Measurements from ENCODE around the gene MYD88. TPM values are rescaled to one million over a fixed set of nuclear protein-coding genes. Genes with fewer than 3 reads are reported as not detected.

The MYD88 gene
- total and polyA plus RNA-seq, 8 donors = 7.2 to 20.2 (median 9.9) TPM

DNA sequence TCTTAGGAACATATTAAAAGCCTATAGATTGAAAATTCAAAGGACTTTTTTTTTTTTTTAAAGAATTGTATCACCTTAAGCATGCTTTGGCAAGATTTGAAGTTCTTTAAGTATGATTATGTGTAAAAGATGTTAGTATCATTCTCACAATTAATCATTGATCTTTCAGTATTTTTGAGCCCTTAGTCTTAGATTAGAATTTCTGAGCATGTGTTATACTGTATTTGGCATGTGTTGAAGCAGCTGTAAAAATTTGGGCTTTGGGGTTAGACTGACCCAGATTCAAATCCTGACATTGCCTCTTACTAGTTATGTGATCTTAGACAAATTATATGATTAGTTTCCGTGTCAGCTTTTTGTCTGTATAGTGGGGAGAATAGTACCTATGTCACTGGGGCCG is 33.2 kb downstream of the MYD88 start:
- DNase-seq (no peak), FAIRE-seq (no peak), ATAC-seq (no peak)
- 89% methylated on average over 2 of the region's 2 CpGs for WGBS, 2 donors
- no peaks in the 10 kb centered on the region for H3K27me3 ChIP-seq
- H3K4me3 ChIP-seq = no peak overlapping the region
- H3K36me3 ChIP-seq = no peaks in the 10 kb centered on the region
- no peaks in the 10 kb centered on the region for H3K9me3 ChIP-seq
- peaks cover 5 to 26% (median 7%) of the 10 kb centered on the region in 3 donors for H3K4me1 ChIP-seq
- intact Hi-C loops (cut with DNase I) = no loop called here
- TF ChIP-seq, protein P1, sequence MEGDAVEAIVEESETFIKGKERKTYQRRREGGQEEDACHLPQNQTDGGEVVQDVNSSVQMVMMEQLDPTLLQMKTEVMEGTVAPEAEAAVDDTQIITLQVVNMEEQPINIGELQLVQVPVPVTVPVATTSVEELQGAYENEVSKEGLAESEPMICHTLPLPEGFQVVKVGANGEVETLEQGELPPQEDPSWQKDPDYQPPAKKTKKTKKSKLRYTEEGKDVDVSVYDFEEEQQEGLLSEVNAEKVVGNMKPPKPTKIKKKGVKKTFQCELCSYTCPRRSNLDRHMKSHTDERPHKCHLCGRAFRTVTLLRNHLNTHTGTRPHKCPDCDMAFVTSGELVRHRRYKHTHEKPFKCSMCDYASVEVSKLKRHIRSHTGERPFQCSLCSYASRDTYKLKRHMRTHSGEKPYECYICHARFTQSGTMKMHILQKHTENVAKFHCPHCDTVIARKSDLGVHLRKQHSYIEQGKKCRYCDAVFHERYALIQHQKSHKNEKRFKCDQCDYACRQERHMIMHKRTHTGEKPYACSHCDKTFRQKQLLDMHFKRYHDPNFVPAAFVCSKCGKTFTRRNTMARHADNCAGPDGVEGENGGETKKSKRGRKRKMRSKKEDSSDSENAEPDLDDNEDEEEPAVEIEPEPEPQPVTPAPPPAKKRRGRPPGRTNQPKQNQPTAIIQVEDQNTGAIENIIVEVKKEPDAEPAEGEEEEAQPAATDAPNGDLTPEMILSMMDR (IDR thresholded peaks at IDR 0.05) = no peak
- no peak overlapping the region for H3K27ac ChIP-seq

DNA sequence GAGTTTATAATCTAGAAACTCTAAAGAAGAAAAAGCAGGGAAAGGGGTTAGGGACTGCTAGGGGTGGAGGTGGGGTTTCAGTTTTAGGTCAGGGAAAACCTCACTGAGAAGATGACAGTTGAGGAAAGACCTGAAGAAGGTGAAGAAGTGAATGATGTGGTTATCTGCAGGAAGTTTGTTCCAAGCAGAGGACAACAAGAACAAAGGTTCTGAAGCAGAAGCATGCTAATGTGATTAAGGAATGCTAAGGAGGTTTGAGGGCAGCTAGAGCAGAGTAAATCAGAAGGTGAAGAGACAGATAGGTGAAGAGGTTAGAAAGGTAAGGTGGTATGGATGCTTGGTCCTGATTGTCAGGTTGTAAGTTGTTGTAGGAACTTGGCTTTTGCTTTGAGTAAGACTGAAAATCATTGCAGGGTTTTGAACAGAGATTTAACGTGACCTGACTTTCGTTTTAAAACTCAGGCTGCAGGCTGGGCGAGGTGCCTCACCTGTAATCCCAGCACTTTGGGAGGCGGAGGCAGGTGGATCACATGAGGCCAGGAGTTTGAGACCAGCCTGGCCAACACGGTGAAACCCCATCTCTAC is 35.5 kb downstream of the MYD88 start:
- H3K27me3 ChIP-seq = no peaks in the 10 kb centered on the region
- WGBS, 2 donors = 83 to 84% methylated on average over 5 of the region's 5 CpGs
- TF ChIP-seq, protein P1 (IDR thresholded peaks at IDR 0.05) = no peak
- ATAC-seq (no peak), DNase-seq (no peak), FAIRE-seq (no peak)
- H3K4me1 ChIP-seq = peaks cover 0 to 17% (median 5%) of the 10 kb centered on the region in 3 donors
- H3K36me3 ChIP-seq = no peaks in the 10 kb centered on the region
- H3K27ac ChIP-seq = no peak overlapping the region
- H3K4me3 ChIP-seq = no peak overlapping the region
- H3K9me3 ChIP-seq = no peaks in the 10 kb centered on the region
- intact Hi-C loops (cut with DNase I) = no loop called here

DNA sequence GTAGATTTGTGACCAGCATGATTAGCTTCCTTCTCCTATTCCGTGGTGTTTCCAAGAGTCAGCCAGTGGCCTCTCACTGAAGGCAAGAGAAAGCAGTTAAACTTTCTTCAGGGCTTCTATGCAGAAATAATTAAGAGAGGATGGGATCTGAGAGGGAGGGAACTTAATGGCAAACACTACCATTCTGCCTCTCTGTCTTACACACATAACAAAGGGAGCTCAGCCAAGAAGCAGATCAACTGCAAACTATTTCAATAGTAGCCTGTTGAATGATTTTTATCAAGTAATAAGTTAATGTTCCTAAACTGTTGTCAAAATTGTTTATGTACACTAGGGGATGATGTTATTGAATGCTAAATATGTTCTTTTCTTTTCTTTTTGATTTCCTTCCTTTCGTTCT is 38.7 kb downstream of the MYD88 start:
- no peak for DNase-seq
- no peaks in the 10 kb centered on the region for H3K9me3 ChIP-seq
- no peak overlapping the region for H3K27ac ChIP-seq
- FAIRE-seq = no peak
- no peak overlapping the region for H3K4me3 ChIP-seq
- WGBS, 2 donors = 51 to 53% methylated on average over 2 of the region's 2 CpGs
- TF ChIP-seq, protein P1 (IDR thresholded peaks at IDR 0.05) = no peak
- no peak for ATAC-seq
- no peaks in the 10 kb centered on the region for H3K36me3 ChIP-seq
- intact Hi-C loops (cut with DNase I) = no loop called here
- H3K27me3 ChIP-seq = no peaks in the 10 kb centered on the region
- peaks cover 0 to 14% (median 5%) of the 10 kb centered on the region in 3 donors for H3K4me1 ChIP-seq

DNA sequence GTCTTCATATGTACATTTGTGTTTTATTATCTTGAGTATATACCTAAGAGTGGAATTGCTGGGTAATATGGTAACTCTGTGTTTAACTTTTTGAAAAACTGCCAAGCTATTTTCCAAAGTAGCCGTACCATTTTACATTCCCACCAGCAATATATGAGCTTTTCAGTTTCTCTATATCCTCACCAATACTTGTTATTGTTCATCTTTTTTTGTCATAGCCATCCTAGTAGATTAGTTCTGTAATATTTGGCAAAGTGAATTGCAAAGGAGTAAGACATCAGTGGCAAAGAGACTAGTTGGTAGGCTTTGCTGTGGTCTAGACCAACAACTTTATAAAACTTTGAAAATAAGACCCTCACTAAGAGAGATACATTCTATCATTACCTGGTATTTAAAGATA is 48.3 kb downstream of the MYD88 start:
- TF ChIP-seq, protein P1 (IDR thresholded peaks at IDR 0.05) = no peak
- 97% methylated on average over 1 of the region's 1 CpG for WGBS, 2 donors
- Histone ChIP-seq H3K9me3 (no peaks in the 10 kb centered on the region), H3K27me3 (no peaks in the 10 kb centered on the region), H3K27ac (no peak overlapping the region), H3K36me3 (peaks cover 0 to 9% (median 5%) of the 10 kb centered on the region in 3 donors), H3K4me1 (no peaks in the 10 kb centered on the region), H3K4me3 (no peak overlapping the region)
- ATAC-seq (no peak), FAIRE-seq (no peak), DNase-seq (no peak)
- intact Hi-C loops (cut with DNase I) = no loop called here

DNA sequence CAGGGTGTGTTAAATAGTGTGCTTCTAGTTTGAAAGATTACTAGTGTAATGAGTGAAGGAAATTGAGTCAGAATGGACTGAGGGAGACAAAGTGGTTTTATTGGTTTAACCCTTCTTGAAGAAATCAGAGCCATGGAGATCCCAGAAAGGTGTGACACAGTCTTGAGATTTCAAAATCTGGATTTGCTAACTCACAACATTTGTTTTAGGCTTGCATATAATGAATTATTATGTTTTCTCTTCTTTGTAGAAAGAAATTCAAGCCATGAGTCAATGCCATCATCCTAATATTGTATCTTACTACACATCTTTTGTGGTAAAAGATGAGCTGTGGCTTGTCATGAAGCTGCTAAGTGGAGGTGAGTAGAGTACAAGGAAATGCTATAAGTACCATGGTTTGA is 52.0 kb downstream of the MYD88 start:
- Histone ChIP-seq H3K4me3 (no peak overlapping the region), H3K9me3 (no peaks in the 10 kb centered on the region), H3K27ac (no peak overlapping the region), H3K27me3 (no peaks in the 10 kb centered on the region), H3K36me3 (peaks cover 0 to 11% (median 5%) of the 10 kb centered on the region in 3 donors), H3K4me1 (no peaks in the 10 kb centered on the region)
- intact Hi-C loops (cut with DNase I) = no loop called here
- FAIRE-seq (no peak), DNase-seq (no peak), ATAC-seq (no peak)
- TF ChIP-seq, protein P1 (IDR thresholded peaks at IDR 0.05) = no peak

Other genes starting within 250 kb of the MYD88 start
- gene VILL, start 147.9 kb upstream of the MYD88 start, total RNA-seq = 1 to 10 TPM; 1.2 to 6.6 (median 2.7) TPM
- 1 to 10 TPM; 5.1 to 7.0 TPM for gene VILL, start 147.9 kb upstream of the MYD88 start, polyA plus RNA-seq
- 10 to 100 TPM in 2 of 6 donors, 1 to 10 TPM in 4; 7.5 to 15.6 (median 8.9) TPM for gene PLCD1, start 109.0 kb upstream of the MYD88 start, total RNA-seq
- gene PLCD1, start 109.0 kb upstream of the MYD88 start, polyA plus RNA-seq = 10 to 100 TPM; 14.3 to 14.6 TPM
- gene DLEC1, start 99.5 kb upstream of the MYD88 start, total RNA-seq = under 1 TPM; 0.14 to 0.60 (median 0.49) TPM
- under 1 TPM; 0.61 to 0.75 TPM for gene DLEC1, start 99.5 kb upstream of the MYD88 start, polyA plus RNA-seq
- gene ACAA1, start 1.5 kb upstream of the MYD88 start, total RNA-seq = 10 to 100 TPM; 44.2 to 66.9 (median 59.0) TPM
- gene ACAA1, start 1.5 kb upstream of the MYD88 start, polyA plus RNA-seq = 100 to 1,000 TPM in 1 of 2 donors, 10 to 100 TPM in 1; 99.3 to 110 TPM
- gene OXSR1, start 26.9 kb downstream of the MYD88 start, total RNA-seq = 10 to 100 TPM in 4 of 6 donors, 1 to 10 TPM in 2; 8.5 to 16.0 (median 10.4) TPM
- gene OXSR1, start 26.9 kb downstream of the MYD88 start, polyA plus RNA-seq = 10 to 100 TPM in 1 of 2 donors, 1 to 10 TPM in 1; 6.3 to 10.7 TPM
- gene SLC22A13, start 127.2 kb downstream of the MYD88 start, total RNA-seq = under 1 TPM in 5 of 6 donors, not detected in 1; 0.18 to 0.69 (median 0.42) TPM
- under 1 TPM; 0.05 to 0.23 TPM for gene SLC22A13, start 127.2 kb downstream of the MYD88 start, polyA plus RNA-seq
- under 1 TPM in 2 of 6 donors, not detected in 4; 0.12 TPM for gene SLC22A14, start 143.6 kb downstream of the MYD88 start, total RNA-seq
- gene SLC22A14, start 143.6 kb downstream of the MYD88 start, polyA plus RNA-seq = under 1 TPM; 0.15 to 0.35 TPM
- gene XYLB, start 208.1 kb downstream of the MYD88 start, total RNA-seq = 1 to 10 TPM; 4.3 to 6.9 (median 4.7) TPM
- gene XYLB, start 208.1 kb downstream of the MYD88 start, polyA plus RNA-seq = 1 to 10 TPM; 1.6 to 2.4 TPM